Endothelial cell (in vitro differentiated cells): ENCODE data around the gene HOXC11. TPM values are rescaled to one million over a fixed set of nuclear protein-coding genes. Genes with fewer than 3 reads are reported as not detected.

Experiments
- DNase-seq: peaks from one replicate; pipeline ENCODE4 v3.0.0; 2021; ENCODE audit warnings: low spot score
- H3K27ac Mint-ChIP-seq: one replicate; pipeline ENCODE4 v1.8.0; 2021; ENCODE audit warnings: mixed read lengths, inconsistent platforms; ENCODE audit not compliant: unreplicated experiment
- H3K27me3 Mint-ChIP-seq: one replicate; pipeline ENCODE4 v1.8.0; 2021; ENCODE audit warnings: mild to moderate bottlenecking, moderate library complexity, mixed read lengths, inconsistent platforms; ENCODE audit not compliant: unreplicated experiment
- H3K36me3 Mint-ChIP-seq: one replicate; pipeline ENCODE4 v1.8.0; 2021; ENCODE audit warnings: mild to moderate bottlenecking, low read depth, mixed read lengths, inconsistent platforms; ENCODE audit not compliant: unreplicated experiment
- H3K4me1 Mint-ChIP-seq: one replicate; pipeline ENCODE4 v1.8.0; 2021; ENCODE audit warnings: mild to moderate bottlenecking, mixed read lengths, inconsistent platforms; ENCODE audit not compliant: unreplicated experiment
- H3K4me3 Mint-ChIP-seq: one replicate; pipeline ENCODE4 v1.8.0; 2021; ENCODE audit warnings: mild to moderate bottlenecking, mixed read lengths, inconsistent platforms; ENCODE audit not compliant: unreplicated experiment
- H3K9me3 Mint-ChIP-seq: one replicate; pipeline ENCODE4 v1.8.0; 2021; ENCODE audit warnings: mixed read lengths, inconsistent platforms; ENCODE audit not compliant: unreplicated experiment
- microRNA-seq: library from miRNA; unstranded; fragments of <30 nt; microRNA quantifications from one replicate; pipeline ENCODE4, GENCODE V29; 2020; ENCODE audit not compliant: unreplicated experiment
- total RNA-seq: library from RNA; stranded (reverse); fragmentation: NEBNext Ultra II Directional; extraction: Animal tissue kit (Norgen Biotek cat#: 25700); gene quantifications from one replicate; pipeline ENCODE4 v1.2.1, GENCODE V29; 2021; ENCODE audit not compliant: unreplicated experiment
- TF ChIP-seq, protein P1 (sequence below): fragments of 200-600 bp; sonication (generic); IDR thresholded peaks from one replicate; pipeline ENCODE4 v1.5.0; 2021; ENCODE audit warnings: antibody characterized with exemption; ENCODE audit not compliant: unreplicated experiment

The HOXC11 gene
- total RNA-seq, 1 donor from 2014 or later = 0.38 TPM

DNA sequence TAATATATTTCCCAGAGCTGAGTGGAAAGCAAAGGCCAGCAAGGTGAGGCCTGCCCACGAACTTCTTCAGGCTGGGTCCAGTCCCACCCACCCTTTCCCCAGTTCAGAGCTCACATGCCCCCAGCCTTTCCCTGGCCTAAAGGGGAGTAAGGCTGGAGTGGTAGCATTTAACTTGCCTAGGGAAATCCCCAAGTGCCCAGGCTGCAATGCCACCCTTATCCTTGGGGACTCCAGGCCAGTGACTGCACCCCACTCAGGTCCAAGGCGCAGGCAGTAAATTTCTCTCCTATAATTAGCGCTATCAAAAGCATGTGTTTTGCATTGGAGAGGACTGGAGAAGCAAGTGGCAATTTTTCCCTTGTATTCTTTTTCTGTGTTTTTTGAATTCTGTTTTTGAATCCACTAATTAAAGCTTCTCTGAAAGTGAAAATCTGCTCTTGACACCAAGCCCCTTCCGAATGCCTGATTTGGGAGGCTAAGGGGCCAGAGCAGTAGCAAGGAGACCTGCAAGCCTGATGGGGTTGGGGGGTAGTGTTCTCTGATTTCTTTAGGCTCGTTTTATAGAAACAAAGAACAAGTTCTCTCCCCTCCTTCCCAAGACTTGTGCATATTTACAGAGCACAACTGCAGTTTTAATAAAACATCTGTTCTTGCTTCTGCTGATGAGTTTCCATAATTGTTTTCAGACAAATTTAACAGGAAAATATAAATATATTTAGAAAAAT lies 51.8 kb downstream of the HOXC11 start:
- no peak for DNase-seq
- TF ChIP-seq, protein P1, sequence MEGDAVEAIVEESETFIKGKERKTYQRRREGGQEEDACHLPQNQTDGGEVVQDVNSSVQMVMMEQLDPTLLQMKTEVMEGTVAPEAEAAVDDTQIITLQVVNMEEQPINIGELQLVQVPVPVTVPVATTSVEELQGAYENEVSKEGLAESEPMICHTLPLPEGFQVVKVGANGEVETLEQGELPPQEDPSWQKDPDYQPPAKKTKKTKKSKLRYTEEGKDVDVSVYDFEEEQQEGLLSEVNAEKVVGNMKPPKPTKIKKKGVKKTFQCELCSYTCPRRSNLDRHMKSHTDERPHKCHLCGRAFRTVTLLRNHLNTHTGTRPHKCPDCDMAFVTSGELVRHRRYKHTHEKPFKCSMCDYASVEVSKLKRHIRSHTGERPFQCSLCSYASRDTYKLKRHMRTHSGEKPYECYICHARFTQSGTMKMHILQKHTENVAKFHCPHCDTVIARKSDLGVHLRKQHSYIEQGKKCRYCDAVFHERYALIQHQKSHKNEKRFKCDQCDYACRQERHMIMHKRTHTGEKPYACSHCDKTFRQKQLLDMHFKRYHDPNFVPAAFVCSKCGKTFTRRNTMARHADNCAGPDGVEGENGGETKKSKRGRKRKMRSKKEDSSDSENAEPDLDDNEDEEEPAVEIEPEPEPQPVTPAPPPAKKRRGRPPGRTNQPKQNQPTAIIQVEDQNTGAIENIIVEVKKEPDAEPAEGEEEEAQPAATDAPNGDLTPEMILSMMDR = no peak
- Mint-ChIP-seq H3K4me1 (peaks cover 19% of the 10 kb centered on the region), H3K36me3 (no peaks in the 10 kb centered on the region), H3K4me3 (no peak overlapping the region), H3K9me3 (no peaks in the 10 kb centered on the region), H3K27me3 (peaks cover 53% of the 10 kb centered on the region), H3K27ac (no peak overlapping the region)

DNA sequence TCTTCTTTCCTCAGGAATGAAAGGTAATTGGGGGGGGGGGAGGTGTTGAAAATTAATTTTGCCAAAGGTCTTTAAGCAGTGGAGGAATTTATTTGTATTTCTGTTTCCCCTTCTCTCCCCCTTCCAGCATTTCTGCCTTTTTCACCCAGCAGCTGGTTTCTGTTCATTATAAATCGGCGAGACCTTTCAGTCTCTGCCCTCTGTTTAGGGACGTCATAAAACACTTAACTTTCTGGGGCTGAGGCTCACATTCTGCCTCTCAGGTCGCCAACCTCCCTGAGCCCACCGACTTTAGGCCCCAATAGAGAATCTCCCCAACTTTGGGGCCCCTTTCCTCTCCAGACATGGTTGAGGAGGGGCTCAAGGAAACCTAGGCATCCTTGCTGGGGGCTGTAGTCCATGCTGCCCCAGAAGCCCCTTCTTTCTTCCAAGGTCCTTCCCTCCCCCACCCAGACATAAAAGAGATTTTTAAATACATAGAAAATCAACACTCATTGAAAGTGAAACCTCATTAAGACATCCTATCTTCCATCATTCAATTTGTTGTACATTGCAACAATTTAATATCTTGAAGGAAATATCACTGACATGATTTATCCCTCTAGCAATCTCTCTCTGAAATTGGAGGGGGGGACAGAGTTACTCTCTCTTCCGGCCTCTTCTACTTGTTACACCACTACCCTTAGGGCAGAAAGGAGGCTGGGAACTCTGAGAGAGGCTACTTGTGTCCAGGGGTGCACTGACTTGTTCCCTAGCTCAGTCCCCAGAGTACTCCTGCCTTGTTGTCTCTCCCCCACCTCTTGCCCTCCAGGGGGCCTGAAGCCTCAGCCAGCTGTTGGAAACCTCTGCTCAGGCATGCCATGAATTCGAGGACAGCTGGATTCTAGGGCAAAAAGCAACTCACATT lies 52.8 kb downstream of the HOXC11 start:
- no peak for DNase-seq
- Mint-ChIP-seq H3K27ac (no peak overlapping the region), H3K9me3 (no peaks in the 10 kb centered on the region), H3K27me3 (peaks cover 54% of the 10 kb centered on the region), H3K4me1 (peaks cover 22% of the 10 kb centered on the region), H3K4me3 (no peak overlapping the region), H3K36me3 (peaks cover 3% of the 10 kb centered on the region)
- TF ChIP-seq, protein P1 = no peak

DNA sequence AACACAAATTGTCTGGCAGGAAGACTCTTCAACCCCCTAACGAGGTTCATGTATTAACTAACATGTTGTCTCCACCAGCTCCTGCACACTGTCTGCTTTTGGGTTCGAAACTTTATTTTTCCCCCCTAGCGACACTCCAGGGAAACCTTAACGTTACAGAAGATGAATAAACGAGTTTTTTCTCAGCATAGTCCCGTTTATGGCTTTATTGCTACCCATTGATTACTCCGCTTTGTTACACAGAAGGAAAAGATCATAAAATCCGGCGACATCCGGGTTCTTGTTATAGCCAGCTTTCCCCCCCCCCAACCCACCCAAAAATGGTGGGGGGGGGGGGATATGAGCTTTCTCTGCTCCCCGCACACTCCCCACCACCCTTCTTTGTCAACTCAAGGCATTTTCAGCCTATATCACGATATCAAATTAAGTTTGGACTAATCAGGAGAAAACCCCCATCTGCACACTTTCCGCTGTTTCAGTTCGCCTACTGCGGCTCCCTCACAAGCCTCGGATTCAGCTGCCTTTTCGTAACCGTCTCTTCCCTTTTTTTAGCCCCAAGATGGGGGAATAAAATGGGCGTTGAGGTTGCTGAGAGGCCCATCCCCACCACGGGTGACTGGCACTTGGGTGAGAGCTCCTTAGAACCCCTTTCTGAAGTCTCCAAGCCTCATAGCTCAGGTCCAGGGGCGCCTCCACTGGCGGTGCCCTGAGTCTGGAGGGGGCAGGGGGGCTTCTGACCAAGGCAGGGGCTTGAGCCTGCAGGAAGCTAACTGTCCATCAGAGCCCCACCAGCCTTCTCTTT lies 53.9 kb downstream of the HOXC11 start:
- Mint-ChIP-seq H3K9me3 (no peaks in the 10 kb centered on the region), H3K4me3 (no peak overlapping the region), H3K27me3 (peaks cover 47% of the 10 kb centered on the region), H3K36me3 (peaks cover 3% of the 10 kb centered on the region), H3K27ac (no peak overlapping the region), H3K4me1 (peaks cover 16% of the 10 kb centered on the region)
- DNase-seq = no peak
- TF ChIP-seq, protein P1 = no peak

Small RNA genes within 50 kb of the gene (microRNA-seq; reads per million reads assigned to microRNA genes)
- 22.0 reads per million, percentile 68 among the genes with 10 or more reads in this experiment for gene MIR196A2

Other genes starting within 250 kb of the HOXC11 start
- 144 TPM for gene CALCOCO1, start 245.7 kb upstream of the HOXC11 start, total RNA-seq
- 1.4 TPM for gene CISTR, start 221.1 kb upstream of the HOXC11 start, total RNA-seq
- 0.38 TPM for gene HOXC13, start 34.3 kb upstream of the HOXC11 start, total RNA-seq
- gene HOXC12, start 18.2 kb upstream of the HOXC11 start, total RNA-seq = 1.3 TPM
- 1.4 TPM for gene HOTAIR, start 1.8 kb downstream of the HOXC11 start, total RNA-seq
- gene HOXC10, start 12.0 kb downstream of the HOXC11 start, total RNA-seq = 1.9 TPM
- 0.28 TPM for gene HOXC9, start 27.0 kb downstream of the HOXC11 start, total RNA-seq
- gene HOXC8, start 35.9 kb downstream of the HOXC11 start, total RNA-seq = not detected
- gene HOXC6, start 55.3 kb downstream of the HOXC11 start, total RNA-seq = 0.21 TPM
- gene HOXC5, start 59.9 kb downstream of the HOXC11 start, total RNA-seq = not detected
- gene HOXC4, start 80.7 kb downstream of the HOXC11 start, total RNA-seq = not detected
- gene SMUG1, start 215.9 kb downstream of the HOXC11 start, total RNA-seq = 24.2 TPM